CD14-positive monocyte (primary cell): ENCODE results near the gene PXDN. TPM values are rescaled to one million over a fixed set of nuclear protein-coding genes. Genes with fewer than 3 reads are reported as not detected.
"Not testable (repeated sequence)": the region's sequence is repeated elsewhere in the genome, so short reads cannot be mapped to it uniquely, and the experiment has no call there.

Experiments used
- DNase-seq, 3 donors: peaks; one replicate each; pipeline ENCODE4 v3.0.0-alpha.2; 2011 to 2022
- H2AFZ ChIP-seq: 2 replicates; pipeline ENCODE4 v1.6.0; 2012; ENCODE audit warnings: mild to moderate bottlenecking, low read depth, low read length, inconsistent platforms; ENCODE audit not compliant: insufficient read depth, poor library complexity, severe bottlenecking
- H3K27ac ChIP-seq, 2 donors: 1 replicate in 1 of 2; 2 replicates in 1 of 2; pipeline ENCODE4 v1.5.1; 2012 to 2013; ENCODE audit warnings: low read length in 2 of 2, control low read depth in 1 of 2, inconsistent platforms in 1 of 2, low read depth in 1 of 2, mild to moderate bottlenecking in 1 of 2
- H3K27me3 ChIP-seq, 2 donors: one replicate each; pipeline versions ENCODE4 v1.6.0 to v1.6.1; 2011 to 2013; ENCODE audit warnings: low read length in 2 of 2; ENCODE audit not compliant: control insufficient read depth in 2 of 2, insufficient read depth in 2 of 2
- H3K36me3 ChIP-seq, 2 donors: replicated peaks in 1 of 2; 1 replicate in 1 of 2; 2 replicates in 1 of 2; pipeline versions ENCODE4 v1.5.1 to v1.6.1; 2012 to 2013; ENCODE audit warnings: low read length in 2 of 2, control low read depth in 1 of 2, inconsistent platforms in 1 of 2, mild to moderate bottlenecking in 1 of 2; ENCODE audit not compliant: insufficient read depth in 2 of 2, control insufficient read depth in 1 of 2
- H3K4me1 ChIP-seq, 2 donors: 1 replicate in 1 of 2; 2 replicates in 1 of 2; pipeline versions ENCODE4 v1.5.1 to v1.6.1; 2012 to 2013; ENCODE audit warnings: low read length in 2 of 2, control low read depth in 1 of 2, inconsistent platforms in 1 of 2, mild to moderate bottlenecking in 1 of 2, moderate library complexity in 1 of 2; ENCODE audit not compliant: insufficient read depth in 2 of 2, control insufficient read depth in 1 of 2
- H3K4me2 ChIP-seq: replicated peaks from 2 replicates; pipeline ENCODE3; 2012; ENCODE audit warnings: low read length, moderate library complexity, mild to moderate bottlenecking; ENCODE audit not compliant: poor library complexity, severe bottlenecking; ENCODE audit errors: extremely low read depth
- H3K4me3 ChIP-seq, 3 experiments: fragments of 200-600 bp in 1 of 3; sonication (generic) in 1 of 3; replicated peaks in 1 of 3; 1 replicate in 2 of 3; 2 replicates in 1 of 3; pipeline ENCODE4 v1.5.1; 2011 to 2013; ENCODE audit warnings: low read length in 3 of 3, mild to moderate bottlenecking in 3 of 3, control low read depth in 2 of 3, low read depth in 2 of 3, inconsistent platforms in 1 of 3, moderate library complexity in 1 of 3
- H3K79me2 ChIP-seq: 2 replicates; pipeline ENCODE4 v1.6.0; 2012; ENCODE audit warnings: mild to moderate bottlenecking, control low read depth, inconsistent platforms, low read length, moderate library complexity; ENCODE audit not compliant: insufficient read depth
- H3K9ac ChIP-seq: 2 replicates; pipeline ENCODE4 v1.6.0; 2017; ENCODE audit warnings: low read length, mild to moderate bottlenecking; ENCODE audit not compliant: insufficient read depth, poor library complexity, severe bottlenecking
- H3K9me3 ChIP-seq, 2 donors: replicated peaks in 1 of 2; 1 replicate in 1 of 2; 2 replicates in 1 of 2; pipeline versions ENCODE4 v1.5.1 to v1.6.1; 2012 to 2013; ENCODE audit warnings: low read length in 2 of 2, control low read depth in 1 of 2; ENCODE audit not compliant: control insufficient read depth in 1 of 2, insufficient read depth in 1 of 2
- H4K20me1 ChIP-seq: 2 replicates; pipeline ENCODE4 v1.6.0; 2012; ENCODE audit warnings: mild to moderate bottlenecking, low read length, control low read depth, moderate library complexity; ENCODE audit not compliant: insufficient read depth
- H3K27ac Mint-ChIP-seq, 7 donors: one replicate each; pipeline ENCODE4 v1.8.0; 2020; ENCODE audit warnings: mild to moderate bottlenecking in 7 of 7, mixed read lengths in 7 of 7, moderate library complexity in 6 of 7, inconsistent platforms in 2 of 7
- H3K27me3 Mint-ChIP-seq, 3 donors: one replicate each; pipeline ENCODE4 v1.8.0; 2021 to 2022; ENCODE audit warnings: low read depth in 3 of 3, mild to moderate bottlenecking in 3 of 3, mixed read lengths in 3 of 3, moderate library complexity in 3 of 3, inconsistent platforms in 1 of 3
- H3K36me3 Mint-ChIP-seq, 2 donors: one replicate each; pipeline ENCODE4 v1.8.0; 2020; ENCODE audit warnings: mixed read lengths in 2 of 2, inconsistent platforms in 1 of 2, mild to moderate bottlenecking in 1 of 2
- H3K4me1 Mint-ChIP-seq: one replicate; pipeline ENCODE4 v1.8.0; 2020; ENCODE audit warnings: mild to moderate bottlenecking, mixed read lengths
- H3K4me3 Mint-ChIP-seq, 2 donors: one replicate each; pipeline ENCODE4 v1.8.0; 2020; ENCODE audit warnings: mild to moderate bottlenecking in 2 of 2, mixed read lengths in 2 of 2, moderate library complexity in 1 of 2
- H3K9me3 Mint-ChIP-seq, 7 donors: one replicate each; pipeline ENCODE4 v1.8.0; 2020 to 2022; ENCODE audit warnings: mixed read lengths in 7 of 7, mild to moderate bottlenecking in 6 of 7, moderate library complexity in 6 of 7, inconsistent platforms in 2 of 7
- WGBS: methylation state at CpG from one replicate; pipeline ENCODE4 v1.1.5; 2013; ENCODE audit warnings: missing lambda C conversion rate; ENCODE audit not compliant: insufficient coverage; 5-methylcytosine and 5-hydroxymethylcytosine counted together
- intact Hi-C, 2 donors: fragments of 100-400 bp; cut with micrococcal nuclease; formaldehyde crosslinking; loops; one replicate each; pipeline versions ENCODE4 v1.15.0 to v1.15.1; 2023
- polyA plus RNA-seq, 3 donors: library from polyadenylated mRNA; depleted of rRNA in 1 of 3; unstranded in 2 of 3; stranded (reverse) in 1 of 3; fragments of 300-500 nt in 2 of 3; fragments of >200 nt in 1 of 3; fragmentation: Illumina TruSeq in 2 of 3; gene quantifications; 1 replicate in 2 of 3; 2 replicates in 1 of 3; pipeline ENCODE4 v1.2.3, GENCODE V29; 2012 to 2021
- TF ChIP-seq, protein P1 (sequence below): fragments of 200-600 bp; IDR thresholded peaks from one replicate; pipeline ENCODE4 v1.8.0; 2022; ENCODE audit warnings: antibody characterized with exemption, mild to moderate bottlenecking

The PXDN gene
- polyA plus RNA-seq, 3 donors, result not detected

DNA sequence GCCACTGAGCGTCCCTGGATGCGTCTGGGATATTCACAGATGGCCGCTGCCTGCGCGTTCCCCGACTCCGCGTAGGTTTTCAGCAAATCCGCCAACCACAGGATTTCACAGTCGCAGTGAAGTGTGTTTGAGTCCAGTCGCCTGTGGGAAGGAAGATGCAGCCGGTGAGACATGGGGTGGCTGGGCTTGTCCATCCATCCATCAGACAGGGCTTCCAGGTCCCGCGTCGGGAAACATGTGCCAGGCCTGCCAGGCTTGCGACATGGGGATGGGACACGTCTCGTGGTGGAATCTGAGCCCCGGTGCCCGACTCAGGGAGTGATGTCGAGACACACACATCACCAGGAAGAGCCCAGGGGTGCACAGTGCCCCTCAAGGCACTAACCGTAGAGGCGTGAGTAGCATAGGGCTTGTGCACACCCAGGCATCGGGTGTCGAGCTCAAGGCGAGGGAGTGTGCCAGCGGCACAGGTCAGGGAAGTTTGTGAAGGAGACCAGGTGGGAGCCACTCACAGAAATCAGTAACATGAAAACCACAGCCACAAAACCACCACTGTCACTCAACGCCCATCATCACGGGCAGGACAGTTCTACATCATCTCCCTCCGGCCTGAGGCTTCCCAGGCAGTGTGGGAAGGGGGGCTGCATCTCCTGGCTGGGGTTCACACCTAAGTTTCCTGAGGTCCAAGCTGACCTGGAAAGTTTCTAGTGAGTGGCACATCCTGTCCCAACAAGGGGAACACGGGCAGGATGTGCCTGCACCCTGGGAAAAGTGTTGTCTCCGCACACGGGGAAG, 63.9 kb downstream of the PXDN start:
- no peaks in the 10 kb centered on the region for H3K27me3 Mint-ChIP-seq
- no peak overlapping the region for H3K4me2 ChIP-seq
- no peaks in the 10 kb centered on the region for H3K4me1 ChIP-seq
- WGBS, result 91% methylated on average over 28 of the region's 33 CpGs
- H3K9me3 ChIP-seq, result no peaks in the 10 kb centered on the region
- H3K4me1 Mint-ChIP-seq, result no peaks in the 10 kb centered on the region
- peaks cover 0 to 4% (median 0%) of the 10 kb centered on the region in 7 donors for H3K9me3 Mint-ChIP-seq
- H3K27ac Mint-ChIP-seq, result no peak overlapping the region
- no peak overlapping the region for H3K27ac ChIP-seq
- no peaks in the 10 kb centered on the region for H3K36me3 ChIP-seq
- no peaks in the 10 kb centered on the region for H3K36me3 Mint-ChIP-seq
- H3K79me2 ChIP-seq, result no peaks in the 10 kb centered on the region
- peak overlapping the region in 1 of 2 donors; percentile 35 for H3K4me3 Mint-ChIP-seq
- H4K20me1 ChIP-seq, result no peaks in the 10 kb centered on the region
- H3K9ac ChIP-seq, result no peak overlapping the region
- intact Hi-C loops, result no loop called here
- TF ChIP-seq, protein P1, sequence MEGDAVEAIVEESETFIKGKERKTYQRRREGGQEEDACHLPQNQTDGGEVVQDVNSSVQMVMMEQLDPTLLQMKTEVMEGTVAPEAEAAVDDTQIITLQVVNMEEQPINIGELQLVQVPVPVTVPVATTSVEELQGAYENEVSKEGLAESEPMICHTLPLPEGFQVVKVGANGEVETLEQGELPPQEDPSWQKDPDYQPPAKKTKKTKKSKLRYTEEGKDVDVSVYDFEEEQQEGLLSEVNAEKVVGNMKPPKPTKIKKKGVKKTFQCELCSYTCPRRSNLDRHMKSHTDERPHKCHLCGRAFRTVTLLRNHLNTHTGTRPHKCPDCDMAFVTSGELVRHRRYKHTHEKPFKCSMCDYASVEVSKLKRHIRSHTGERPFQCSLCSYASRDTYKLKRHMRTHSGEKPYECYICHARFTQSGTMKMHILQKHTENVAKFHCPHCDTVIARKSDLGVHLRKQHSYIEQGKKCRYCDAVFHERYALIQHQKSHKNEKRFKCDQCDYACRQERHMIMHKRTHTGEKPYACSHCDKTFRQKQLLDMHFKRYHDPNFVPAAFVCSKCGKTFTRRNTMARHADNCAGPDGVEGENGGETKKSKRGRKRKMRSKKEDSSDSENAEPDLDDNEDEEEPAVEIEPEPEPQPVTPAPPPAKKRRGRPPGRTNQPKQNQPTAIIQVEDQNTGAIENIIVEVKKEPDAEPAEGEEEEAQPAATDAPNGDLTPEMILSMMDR, result no peak
- no peaks in the 10 kb centered on the region for H3K27me3 ChIP-seq
- no peak overlapping the region for H3K4me3 ChIP-seq
- DNase-seq, result no peak
- no peak overlapping the region for H2AFZ ChIP-seq

DNA sequence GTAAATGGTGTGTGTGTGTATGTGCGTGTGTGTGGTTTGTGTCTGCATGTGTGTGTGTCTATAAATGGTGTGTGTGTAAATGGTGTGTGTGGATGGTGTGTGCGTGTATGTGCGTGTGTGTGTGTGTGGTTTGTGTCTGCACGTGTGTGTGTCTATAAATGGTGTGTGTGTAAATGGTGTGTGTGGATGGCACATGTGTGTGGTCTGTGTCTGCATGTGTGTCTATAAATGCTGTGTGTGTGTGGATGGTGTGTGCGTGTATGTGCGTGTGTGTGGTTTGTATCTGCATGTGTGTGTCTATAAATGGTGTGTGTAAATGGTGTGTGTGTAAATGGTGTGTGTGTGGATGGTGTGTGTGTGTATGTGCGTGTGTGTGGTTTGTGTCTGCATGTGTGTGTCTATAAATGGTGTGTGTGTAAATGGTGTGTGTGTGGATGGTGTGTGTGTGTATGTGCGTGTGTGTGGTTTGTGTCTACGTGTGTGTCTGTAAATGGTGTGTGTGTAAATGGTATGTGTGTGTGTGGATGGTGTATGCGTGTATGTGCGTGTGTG, 64.8 kb downstream of the PXDN start:
- H3K4me1 Mint-ChIP-seq, DNase-seq, H3K27me3 Mint-ChIP-seq, H3K4me1 ChIP-seq, H3K4me3 ChIP-seq, H3K27me3 ChIP-seq, H3K9ac ChIP-seq, H3K27ac Mint-ChIP-seq, H3K79me2 ChIP-seq, H4K20me1 ChIP-seq, H3K36me3 Mint-ChIP-seq, H3K4me2 ChIP-seq, H2AFZ ChIP-seq, H3K36me3 ChIP-seq, H3K9me3 ChIP-seq, H3K9me3 Mint-ChIP-seq, H3K27ac ChIP-seq, intact Hi-C loops, H3K4me3 Mint-ChIP-seq: not testable (repeated sequence)
- WGBS, result 98% methylated on average over 11 of the region's 11 CpGs

DNA sequence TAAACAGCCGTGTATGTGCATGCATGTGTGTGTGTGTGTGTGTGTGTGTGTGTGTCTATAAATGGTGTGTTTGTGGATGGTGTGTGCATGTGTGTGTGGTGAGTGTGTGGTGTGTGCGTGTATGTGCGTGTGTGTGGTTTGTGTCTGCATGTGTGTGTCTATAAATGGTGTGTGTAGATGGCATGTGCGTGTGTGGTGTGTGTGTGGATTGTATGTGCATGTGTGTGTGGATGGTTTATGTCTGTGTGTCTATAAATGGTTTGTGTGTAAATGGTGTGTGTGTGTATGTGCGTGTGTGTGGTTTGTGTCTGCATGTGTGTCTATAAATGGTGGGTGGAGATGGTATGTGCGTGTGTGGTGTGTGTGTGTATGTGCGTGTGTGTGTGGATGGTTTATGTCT, 65.2 kb downstream of the PXDN start:
- H3K36me3 Mint-ChIP-seq, H3K9ac ChIP-seq, H3K4me3 Mint-ChIP-seq, DNase-seq, H4K20me1 ChIP-seq, H3K27me3 ChIP-seq, H2AFZ ChIP-seq, intact Hi-C loops, H3K9me3 ChIP-seq, H3K79me2 ChIP-seq, H3K4me3 ChIP-seq, H3K4me2 ChIP-seq, H3K27me3 Mint-ChIP-seq, H3K4me1 ChIP-seq, H3K36me3 ChIP-seq, H3K4me1 Mint-ChIP-seq, H3K27ac Mint-ChIP-seq, H3K9me3 Mint-ChIP-seq, H3K27ac ChIP-seq: not testable (repeated sequence)
- WGBS, result 100% methylated on average over 6 of the region's 7 CpGs
